PC-9 (cell line): Measurements from ENCODE around the gene IKZF5. TPM values are rescaled to one million over a fixed set of nuclear protein-coding genes. Genes with fewer than 3 reads are reported as not detected.

ENCODE experiments used
- BruUV-seq: library from RNA; stranded (reverse); fragments of 400-500 nt; replicated peaks from 2 replicates; lab custom pipeline; 2021; lab: Mats Ljungman, UMichigan
- CTCF ChIA-PET: fragments of 300-600 bp; sonication (Branson Sonifier 250); formaldehyde crosslinking; loops from one replicate; lab custom pipeline; 2022; ENCODE audit warnings: antibody characterized with exemption; lab: Charles Lee
- POLR2A ChIA-PET: fragments of 300-600 bp; sonication (Branson Sonifier 250); formaldehyde crosslinking; loops from one replicate; lab custom pipeline; 2022; ENCODE audit warnings: antibody characterized with exemption; ENCODE audit not compliant: unreplicated experiment; lab: Charles Lee
- DNase-seq, 2 experiments: peaks; one replicate each; pipeline versions ENCODE4 v3.0.0 to v3.0.0-alpha.2; 2015 to 2022; ENCODE audit warnings: mixed read lengths in 1 of 2
- H2AFZ ChIP-seq: fragments of 200-600 bp; sonication (generic); 2 replicates; pipeline ENCODE4 v1.8.1; 2017; ENCODE audit warnings: antibody characterized with exemption
- H3F3A ChIP-seq: fragments of 200-600 bp; sonication (generic); 2 replicates; pipeline ENCODE4 v1.8.1; 2017; ENCODE audit warnings: antibody characterized with exemption, mild to moderate bottlenecking, low read depth; ENCODE audit not compliant: insufficient read depth
- H3K27ac ChIP-seq: fragments of 200-600 bp; sonication (generic); 2 replicates; pipeline ENCODE4 v1.6.1; 2016; ENCODE audit warnings: mixed run types
- H3K27me3 ChIP-seq: fragments of 200-600 bp; sonication (generic); 2 replicates; pipeline ENCODE4 v1.6.1; 2016; ENCODE audit warnings: low read depth, mixed run types; ENCODE audit not compliant: insufficient read depth
- H3K36me3 ChIP-seq: fragments of 200-600 bp; sonication (generic); 2 replicates; pipeline ENCODE4 v1.6.1; 2016; ENCODE audit warnings: low read depth, mixed run types
- H3K4me1 ChIP-seq: fragments of 200-600 bp; sonication (generic); replicated peaks from 2 replicates; pipeline ENCODE4 v1.6.1; 2016; ENCODE audit warnings: mixed run types; ENCODE audit not compliant: insufficient read depth
- H3K4me2 ChIP-seq: fragments of 200-600 bp; sonication (generic); 2 replicates; pipeline ENCODE4 v1.6.1; 2017; ENCODE audit warnings: mixed run types
- H3K4me3 ChIP-seq: fragments of 200-600 bp; sonication (generic); 2 replicates; pipeline ENCODE4 v1.6.1; 2016; ENCODE audit warnings: mixed run types
- H3K79me2 ChIP-seq: fragments of 200-600 bp; sonication (generic); 2 replicates; pipeline ENCODE4 v1.6.1; 2017; ENCODE audit warnings: low read depth, mixed run types
- H3K9me2 ChIP-seq: fragments of 200-600 bp; sonication (generic); 2 replicates; pipeline ENCODE4 v1.8.1; 2017; ENCODE audit warnings: mild to moderate bottlenecking; ENCODE audit not compliant: insufficient read depth
- H3K9me3 ChIP-seq: fragments of 200-600 bp; sonication (generic); 2 replicates; pipeline ENCODE4 v1.8.1; 2016; ENCODE audit warnings: low read depth; ENCODE audit not compliant: insufficient read depth
- H4K20me1 ChIP-seq: fragments of 200-600 bp; sonication (generic); 2 replicates; pipeline ENCODE4 v1.8.1; 2017; ENCODE audit not compliant: insufficient read depth
- EZH2 ChIP-seq: fragments of 200-600 bp; sonication (generic); IDR thresholded peaks from 2 replicates; pipeline ENCODE4 v1.8.0; 2017; ENCODE audit warnings: antibody characterized with exemption, low read depth
- intact Hi-C: fragments of 100-400 bp; cut with micrococcal nuclease; formaldehyde crosslinking; loops from one replicate; pipeline ENCODE4 v1.10.0; 2022; ENCODE audit not compliant: unreplicated experiment
- total RNA-seq: library from RNA; stranded (reverse); gene quantifications from 2 replicates; pipeline ENCODE4 v1.2.3, GENCODE V29; 2021
- TF ChIP-seq, protein P1 (sequence below): fragments of 200-600 bp; sonication (generic); conservative IDR thresholded peaks from 2 replicates; pipeline ENCODE4 v1.6.1; 2017; ENCODE audit warnings: mixed run types, antibody characterized with exemption, mild to moderate bottlenecking, moderate library complexity

Gene IKZF5
- total RNA-seq, 1 experiment from 2014 or later = 7.1 TPM

DNA sequence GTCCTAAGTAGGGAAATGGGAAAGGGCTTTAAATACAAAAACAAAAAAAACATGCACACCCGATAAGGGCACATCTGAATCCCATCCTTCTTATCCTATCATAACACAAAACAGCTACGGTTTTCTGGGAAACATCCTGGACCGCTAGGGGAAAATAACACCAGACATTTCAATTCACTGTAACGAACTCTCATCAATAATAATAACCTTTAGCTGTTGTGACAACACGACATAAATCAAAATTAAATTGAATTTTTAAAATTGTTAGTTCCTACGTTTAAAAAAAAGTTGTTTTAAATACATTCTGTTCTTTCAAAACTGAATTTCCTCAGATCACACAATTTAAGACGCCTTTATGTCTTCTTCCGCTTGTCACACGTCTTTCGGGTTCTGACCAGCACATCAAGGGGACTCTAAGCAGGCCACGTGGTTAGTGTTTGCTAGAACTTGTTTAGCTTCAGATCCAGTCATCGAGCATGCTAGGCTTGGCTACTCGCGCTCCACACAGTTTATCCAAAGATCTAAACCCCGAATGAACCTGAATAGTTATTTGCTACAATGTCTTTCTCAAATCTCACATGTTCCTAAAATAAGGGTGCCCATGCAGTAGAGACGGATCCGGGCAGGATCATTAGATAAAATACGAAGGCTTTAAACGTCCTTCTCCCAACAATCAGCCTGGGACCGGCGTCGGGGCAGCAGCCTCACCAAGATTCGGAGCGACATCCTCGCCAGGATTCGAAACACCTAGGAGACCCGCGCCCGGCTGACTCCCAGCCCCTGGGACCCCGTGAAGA is 839 bp downstream of the IKZF5 start:
- Histone ChIP-seq H3K27ac (peak overlapping the region; percentile 61), H3F3A (no peaks in the 10 kb centered on the region), H3K4me2 (peak overlapping the region; percentile 78), H3K9me3 (no peaks in the 10 kb centered on the region), H3K79me2 (peaks cover 52% of the 10 kb centered on the region), H3K36me3 (no peaks in the 10 kb centered on the region), H3K27me3 (no peaks in the 10 kb centered on the region), H4K20me1 (no peaks in the 10 kb centered on the region), H2AFZ (peak overlapping the region; percentile 97), H3K4me3 (peak overlapping the region; percentile 89), H3K9me2 (no peaks in the 10 kb centered on the region), H3K4me1 (peaks cover 16% of the 10 kb centered on the region)
- CTCF ChIA-PET = no interaction called here
- intact Hi-C loops = loop anchor here (1.0 to 10.0 kb wide), 3 partner anchors 26 to 147 kb away; partner anchors contain the start of genes BUB3 and C10orf88
- BruUV-seq = TSS peak; percentile 35
- POLR2A ChIA-PET = interaction anchor here (0.7 to 0.8 kb wide), 3 partner anchors 22 to 146 kb away, joined by 3 to 4 read pairs (median 4); partner anchors contain the start of gene BUB3
- peak; percentile 3 to 52 for DNase-seq
- no peak for TF ChIP-seq EZH2
- TF ChIP-seq, protein P1, sequence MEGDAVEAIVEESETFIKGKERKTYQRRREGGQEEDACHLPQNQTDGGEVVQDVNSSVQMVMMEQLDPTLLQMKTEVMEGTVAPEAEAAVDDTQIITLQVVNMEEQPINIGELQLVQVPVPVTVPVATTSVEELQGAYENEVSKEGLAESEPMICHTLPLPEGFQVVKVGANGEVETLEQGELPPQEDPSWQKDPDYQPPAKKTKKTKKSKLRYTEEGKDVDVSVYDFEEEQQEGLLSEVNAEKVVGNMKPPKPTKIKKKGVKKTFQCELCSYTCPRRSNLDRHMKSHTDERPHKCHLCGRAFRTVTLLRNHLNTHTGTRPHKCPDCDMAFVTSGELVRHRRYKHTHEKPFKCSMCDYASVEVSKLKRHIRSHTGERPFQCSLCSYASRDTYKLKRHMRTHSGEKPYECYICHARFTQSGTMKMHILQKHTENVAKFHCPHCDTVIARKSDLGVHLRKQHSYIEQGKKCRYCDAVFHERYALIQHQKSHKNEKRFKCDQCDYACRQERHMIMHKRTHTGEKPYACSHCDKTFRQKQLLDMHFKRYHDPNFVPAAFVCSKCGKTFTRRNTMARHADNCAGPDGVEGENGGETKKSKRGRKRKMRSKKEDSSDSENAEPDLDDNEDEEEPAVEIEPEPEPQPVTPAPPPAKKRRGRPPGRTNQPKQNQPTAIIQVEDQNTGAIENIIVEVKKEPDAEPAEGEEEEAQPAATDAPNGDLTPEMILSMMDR = no peak

- H3F3A ChIP-seq = no peaks in the 10 kb centered on the region
- H3K4me2 ChIP-seq = no peak overlapping the region
- no TSS peak for BruUV-seq
- no peak for TF ChIP-seq EZH2
- TF ChIP-seq, protein P1 = no peak
- H3K9me2 ChIP-seq = no peaks in the 10 kb centered on the region
- H4K20me1 ChIP-seq = peaks cover 3% of the 10 kb centered on the region; the same call in 1 of the 2 replicates
- DNase-seq = no peak
- H3K9me3 ChIP-seq = no peaks in the 10 kb centered on the region
- peaks cover 10% of the 10 kb centered on the region for H3K4me1 ChIP-seq
- no peak overlapping the region for H3K4me3 ChIP-seq
- no peaks in the 10 kb centered on the region for H3K36me3 ChIP-seq
- no peak overlapping the region for H3K27ac ChIP-seq
- H3K79me2 ChIP-seq = peaks cover 59% of the 10 kb centered on the region
- H3K27me3 ChIP-seq = no peaks in the 10 kb centered on the region
- POLR2A ChIA-PET = no interaction called here
- H2AFZ ChIP-seq = no peak overlapping the region
- intact Hi-C loops = loop anchor here (10.0 kb wide), 1 partner anchor 151 kb away; the partner anchor contains the start of gene BUB3
- CTCF ChIA-PET = no interaction called here
Measured at GRCh38 chr10:123004298-123004697, 4.3 kb downstream of the IKZF5 start.

GRCh38 chr10:123001370-123001769 is 7.2 kb downstream of the IKZF5 start:
- CTCF ChIA-PET = no interaction called here
- no TSS peak for BruUV-seq
- intact Hi-C loops = loop anchor here (10.0 kb wide), 1 partner anchor 153 kb away; the partner anchor contains the start of gene BUB3

More at GRCh38 chr10:123001370-123001769, 7.2 kb downstream of the IKZF5 start:
- POLR2A ChIA-PET = no interaction called here
- Histone ChIP-seq H3K27me3 (no peaks in the 10 kb centered on the region), H3K36me3 (no peaks in the 10 kb centered on the region), H3K79me2 (peaks cover 38% of the 10 kb centered on the region), H3K27ac (no peak overlapping the region), H4K20me1 (peaks cover 8% of the 10 kb centered on the region; the same call in 1 of the 2 replicates), H2AFZ (no peak overlapping the region), H3K9me2 (no peaks in the 10 kb centered on the region), H3K4me1 (no peaks in the 10 kb centered on the region), H3K9me3 (no peaks in the 10 kb centered on the region), H3K4me2 (no peak overlapping the region), H3K4me3 (no peak overlapping the region), H3F3A (no peaks in the 10 kb centered on the region)
- no peak for DNase-seq
- TF ChIP-seq, protein P1 = no peak
- TF ChIP-seq EZH2 = no peak
